GM10266 (cell line): Measurements from ENCODE around the gene CYTIP.

Source experiments
- DNase-seq: peaks from one replicate; pipeline ENCODE4 v3.0.0; 2012; ENCODE audit errors: extremely low spot score
- CTCF ChIP-seq: IDR thresholded peaks from 2 replicates; pipeline ENCODE4 v1.5.1; 2012; ENCODE audit warnings: mild to moderate bottlenecking, low read depth; ENCODE audit not compliant: control insufficient read depth, insufficient read depth; ENCODE audit errors: missing control alignments

Gene CYTIP

DNA sequence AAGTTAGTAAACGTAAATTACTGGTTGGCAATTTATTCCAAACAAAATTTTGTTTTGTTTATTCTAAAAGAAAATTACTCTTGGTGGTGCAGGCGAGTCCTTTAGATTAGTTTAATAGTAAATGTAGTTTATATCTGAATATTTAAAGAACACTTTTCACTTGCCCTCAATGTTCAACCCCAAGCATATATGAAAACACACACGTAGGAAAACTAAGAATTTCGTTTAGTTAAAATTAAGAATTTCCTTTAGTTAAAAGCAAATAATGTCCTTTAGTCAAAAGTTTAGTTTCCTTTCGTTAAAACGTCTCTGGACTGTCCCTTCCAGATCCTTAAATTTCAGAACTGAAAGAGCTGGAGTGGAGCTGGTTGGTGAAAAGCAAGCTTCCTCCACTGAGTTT, 19.1 kb upstream of the CYTIP start:
- no peak for DNase-seq
- TF ChIP-seq CTCF: no peak

DNA sequence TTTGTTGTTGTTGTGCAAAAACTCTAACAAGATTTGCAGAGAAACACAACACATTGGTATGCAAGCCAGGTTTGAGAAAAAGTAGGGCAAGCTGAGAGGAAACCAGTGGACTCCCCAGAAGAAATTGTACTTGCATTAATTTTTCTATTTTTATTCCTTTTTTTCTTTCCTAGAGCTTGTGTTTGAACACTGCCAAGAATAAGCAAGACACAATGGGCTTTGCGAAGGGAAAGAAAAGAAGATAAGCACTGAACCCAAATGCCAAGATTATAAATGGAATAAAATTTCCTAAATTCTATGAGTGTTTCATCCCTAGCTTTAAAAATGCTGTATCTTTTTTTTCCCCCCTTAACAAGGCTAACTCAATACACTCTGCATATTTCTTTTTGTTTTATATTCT, 17.0 kb upstream of the CYTIP start:
- no peak for DNase-seq
- TF ChIP-seq CTCF: no peak

DNA sequence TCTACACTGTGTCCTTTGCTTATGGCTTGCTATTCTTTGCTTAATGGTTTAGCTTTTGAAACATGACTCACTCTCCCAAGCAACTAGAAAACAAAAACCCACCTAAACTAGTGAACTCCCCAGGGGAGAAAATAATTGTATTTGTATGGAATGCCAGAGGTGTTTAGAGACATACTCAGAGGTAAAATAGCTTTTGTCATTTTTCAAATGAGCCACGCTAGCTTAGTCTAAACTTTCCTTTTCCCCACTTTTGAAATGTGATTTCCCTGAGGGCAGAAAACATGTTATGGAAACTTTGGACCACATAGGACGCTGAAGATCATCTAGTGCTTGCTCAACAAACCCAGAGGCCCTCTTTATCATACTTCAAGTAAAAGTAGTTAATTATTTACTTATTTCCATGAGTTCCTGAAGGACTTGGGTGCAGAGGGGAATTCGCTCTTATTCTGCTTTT, 16.5 kb upstream of the CYTIP start:
- no peak for TF ChIP-seq CTCF
- DNase-seq: no peak

DNA sequence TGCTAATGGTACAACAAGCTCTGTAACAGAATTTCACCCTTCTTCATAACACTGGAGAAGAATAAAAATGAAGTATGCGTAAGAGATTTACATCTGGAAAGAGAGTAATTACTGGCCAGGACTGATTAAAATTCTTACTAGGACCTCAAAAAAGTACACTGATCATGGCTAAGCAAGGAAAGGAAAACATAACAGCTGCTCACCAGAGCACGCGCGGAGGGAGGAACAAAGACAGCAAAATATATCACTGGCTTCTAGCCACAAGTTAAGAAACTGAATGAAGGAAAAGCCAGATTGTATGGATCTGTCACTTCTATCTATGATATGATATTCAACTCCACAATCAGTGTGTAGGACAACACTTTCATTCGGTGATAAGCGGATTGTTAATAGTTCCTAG, 15.6 kb upstream of the CYTIP start:
- no peak for TF ChIP-seq CTCF
- DNase-seq: no peak

GRCh38 chr2:157447741-157448140, 3.9 kb upstream of the CYTIP start:
- no peak for DNase-seq
- no peak for TF ChIP-seq CTCF

GRCh38 chr2:157447031-157447430, 3.1 kb upstream of the CYTIP start:
- no peak for TF ChIP-seq CTCF
- no peak for DNase-seq

- DNase-seq: no peak
- TF ChIP-seq CTCF: no peak
These were observed 752 bp upstream of the CYTIP start for GRCh38 chr2:157444641-157445040.

DNA sequence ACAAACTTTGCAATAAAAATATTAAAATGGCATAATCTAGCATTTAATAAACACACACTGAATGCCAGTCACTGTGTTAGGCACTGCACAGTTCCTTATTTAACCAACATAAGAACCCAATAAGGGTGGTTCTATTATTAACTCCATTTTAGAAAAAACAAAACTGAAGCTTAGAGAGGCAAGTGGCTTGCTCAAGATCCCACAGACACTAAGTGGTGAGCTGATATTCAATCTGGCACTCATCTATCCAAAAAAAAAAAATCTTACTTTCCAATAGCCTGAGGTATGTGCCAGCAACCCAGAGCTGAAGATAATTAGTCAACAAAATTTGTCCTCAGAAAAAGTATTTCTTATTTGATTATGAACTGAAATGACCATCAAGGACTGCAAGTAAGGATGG, 799 bp downstream of the CYTIP start:
- no peak for DNase-seq
- no peak for TF ChIP-seq CTCF
